KBM-7 (cell line): ENCODE results near the gene EYA3.
A peak's percentile ranks its signal among the peaks of the same experiment; 100 is the strongest.

Experiments used
- DNase-seq: peaks from one replicate; pipeline ENCODE4 v3.0.0-alpha.2; 2015
- in situ Hi-C: fragments of 300-500 bp; cut with MboI; formaldehyde crosslinking; loops from 2 replicates; pipeline ENCODE4 v1.14.3; 2020; ENCODE audit warnings: low sequenced_read_pairs, low pct_unique_long_range_greater_than_20kb, mixed read lengths

Gene EYA3

GRCh38 chr1:27959792-27960603 lies 128.4 kb downstream of the EYA3 start, which contains the start of gene XKR8:
Gene XKR8 (plus strand): TSS chr1:27959973. CDS start chr1:27960070, 97 bp downstream.
- DNase-seq: peak; percentile 94
- in situ Hi-C loops: no loop called here

- in situ Hi-C loops: no loop called here
- no peak for DNase-seq
Measured at GRCh38 chr1:27958513-27958912, 129.9 kb downstream of the EYA3 start.

DNA sequence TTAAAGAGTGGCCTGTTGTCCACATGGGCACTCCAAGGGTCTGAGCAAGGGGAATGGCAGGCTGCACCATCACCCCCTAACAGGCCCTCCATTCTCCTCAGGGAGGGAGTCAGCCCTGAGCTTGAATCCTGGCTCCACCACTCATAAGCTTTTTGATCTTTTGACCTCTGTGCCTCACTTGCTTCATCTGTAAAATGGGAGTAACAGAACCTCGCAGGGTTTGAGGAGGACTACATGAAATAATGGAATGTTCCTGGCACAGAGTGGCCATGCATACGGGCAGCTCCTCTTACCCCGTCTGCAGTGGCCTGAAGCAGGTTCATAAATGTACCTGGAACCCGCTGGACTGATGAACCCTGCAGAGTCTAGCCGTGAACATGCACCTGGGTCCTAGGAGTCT lies 130.8 kb downstream of the EYA3 start:
- in situ Hi-C loops: no loop called here
- DNase-seq: no peak

DNA sequence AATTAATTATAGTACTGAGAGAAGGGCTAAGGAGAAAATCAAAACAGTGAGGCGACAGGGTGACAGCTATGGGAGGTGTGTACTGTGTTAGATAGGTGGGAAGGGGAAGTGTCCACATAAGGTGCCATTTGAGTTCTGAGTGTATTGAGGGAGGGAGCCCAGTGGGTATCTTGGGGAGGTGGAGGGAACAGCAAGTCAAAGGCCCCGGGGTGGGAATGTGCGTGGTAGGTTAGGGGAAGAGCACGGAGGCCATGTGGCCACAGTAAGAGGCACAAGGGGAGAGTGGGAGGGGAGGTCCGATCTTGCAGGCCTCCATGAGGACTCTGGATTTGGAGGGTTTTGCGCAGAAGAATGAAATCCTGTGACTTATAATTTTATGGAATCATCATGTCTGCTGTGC lies 131.6 kb downstream of the EYA3 start:
- in situ Hi-C loops: no loop called here

GRCh38 chr1:27955076-27955475 lies 133.3 kb downstream of the EYA3 start:
- DNase-seq: no peak
- in situ Hi-C loops: no loop called here

More for the DNA sequence above, 131.6 kb downstream of the EYA3 start:
- DNase-seq: no peak

DNA sequence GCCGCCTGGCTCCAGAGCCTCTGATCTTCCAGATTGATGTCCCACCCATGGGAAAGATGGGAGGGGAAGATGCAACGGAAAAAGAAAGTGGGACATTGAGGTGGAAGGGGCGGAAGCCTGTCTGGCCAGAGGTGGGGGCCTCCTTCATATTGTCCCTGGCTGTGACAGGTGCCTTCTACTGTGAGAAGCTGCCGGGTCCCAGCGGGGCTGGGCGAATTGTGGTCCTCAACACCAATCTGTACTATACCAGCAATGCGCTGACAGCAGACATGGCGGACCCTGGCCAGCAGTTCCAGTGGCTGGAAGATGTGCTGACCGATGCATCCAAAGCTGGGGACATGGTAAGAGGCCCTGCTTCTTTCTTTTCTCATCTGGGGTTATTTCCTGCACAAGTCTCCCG lies 134.2 kb downstream of the EYA3 start:
- in situ Hi-C loops: no loop called here

DNA sequence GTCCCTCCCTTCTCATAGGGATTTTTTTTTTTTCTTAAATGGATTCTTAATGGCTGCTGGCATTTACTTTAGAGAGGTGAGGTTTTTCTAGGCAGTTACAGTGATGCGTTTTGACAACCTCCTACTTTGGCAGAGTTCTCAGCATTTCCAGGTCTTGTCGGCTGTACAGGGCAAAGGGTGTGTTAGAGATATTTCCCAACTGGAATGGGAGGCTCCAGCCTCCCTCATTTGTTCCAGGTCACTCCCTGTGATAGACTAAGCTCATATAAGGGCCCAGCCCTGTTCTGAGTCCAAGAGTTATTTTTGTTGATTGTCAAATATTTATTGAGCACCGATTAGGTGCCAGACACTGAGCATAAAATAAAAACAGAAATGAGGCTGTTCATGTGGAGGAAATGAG lies 136.3 kb downstream of the EYA3 start:
- in situ Hi-C loops: no loop called here
- DNase-seq: no peak

More for the DNA sequence above, 134.2 kb downstream of the EYA3 start:
- no peak for DNase-seq

- no peak for DNase-seq
- in situ Hi-C loops: no loop called here
Measured at GRCh38 chr1:27951396-27951795, 137.0 kb downstream of the EYA3 start.

- in situ Hi-C loops: no loop called here
- no peak for DNase-seq
Measured at GRCh38 chr1:27949027-27949426, 139.4 kb downstream of the EYA3 start.

DNA sequence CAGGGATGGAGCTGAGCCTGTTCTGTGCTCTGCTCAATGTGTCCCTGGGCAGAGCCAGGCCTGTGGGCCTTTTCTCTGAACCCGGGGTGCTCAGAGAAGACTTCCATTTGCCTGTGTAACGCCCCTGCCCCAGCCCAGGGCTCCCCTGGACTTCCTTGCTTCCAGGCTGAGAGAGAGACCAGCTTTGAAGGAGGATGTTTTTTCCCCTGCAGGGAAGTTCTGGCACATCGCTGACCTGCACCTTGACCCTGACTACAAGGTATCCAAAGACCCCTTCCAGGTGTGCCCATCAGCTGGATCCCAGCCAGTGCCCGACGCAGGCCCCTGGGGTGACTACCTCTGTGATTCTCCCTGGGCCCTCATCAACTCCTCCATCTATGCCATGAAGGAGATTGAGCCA lies 143.4 kb downstream of the EYA3 start:
- in situ Hi-C loops: no loop called here
- DNase-seq: no peak

DNA sequence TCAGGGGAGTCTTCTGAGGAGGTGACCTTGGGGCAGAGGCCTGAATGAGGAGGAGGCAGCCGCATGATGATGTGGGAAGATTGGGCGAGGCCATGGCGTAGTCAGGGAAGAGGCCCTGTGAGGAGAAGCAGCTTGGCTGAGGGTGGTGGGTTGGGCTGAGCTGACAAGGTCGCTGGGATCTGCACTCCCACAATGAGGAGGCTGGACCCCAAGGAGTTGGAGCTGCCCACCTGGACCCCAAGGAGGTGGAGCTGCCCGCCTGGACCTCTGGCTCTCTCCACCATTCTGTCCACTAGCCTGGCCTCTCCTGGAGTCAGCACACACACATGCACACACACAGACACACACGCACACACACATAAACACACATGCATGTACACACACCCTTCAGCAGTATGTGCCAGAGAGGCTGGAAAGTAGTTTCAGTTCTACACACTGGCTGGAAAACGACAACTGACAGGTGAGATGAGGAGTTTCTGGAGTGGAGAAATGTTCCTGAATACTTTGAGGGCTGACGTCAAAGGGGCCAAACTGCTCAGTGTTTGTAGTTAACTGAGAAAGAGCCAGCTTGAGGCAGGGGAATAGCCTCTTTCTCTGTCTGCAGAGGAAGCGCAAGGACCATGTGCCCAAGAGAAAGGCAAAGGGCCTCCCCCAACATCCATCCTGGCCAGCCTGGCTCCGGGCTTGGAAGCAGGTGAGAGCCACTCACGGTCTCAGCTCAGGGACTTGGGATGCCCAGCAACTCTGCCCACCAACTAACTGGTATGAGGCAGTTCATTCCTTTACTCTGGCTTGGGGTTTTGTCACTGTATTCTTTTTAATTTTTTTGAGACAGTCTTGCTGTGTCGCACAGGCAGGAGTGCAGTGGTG lies 146.5 kb downstream of the EYA3 start:
- DNase-seq: no peak
- in situ Hi-C loops: no loop called here

GRCh38 chr1:27940870-27941560 lies 147.4 kb downstream of the EYA3 start:
- DNase-seq: no peak
- in situ Hi-C loops: no loop called here

GRCh38 chr1:27940297-27940696 lies 148.1 kb downstream of the EYA3 start:
- in situ Hi-C loops: no loop called here
- DNase-seq: peak; percentile 76

- in situ Hi-C loops: no loop called here
- DNase-seq: no peak
Measured at GRCh38 chr1:27938488-27938887, 149.9 kb downstream of the EYA3 start.

GRCh38 chr1:27937524-27937836 lies 150.9 kb downstream of the EYA3 start:
- no peak for DNase-seq
- in situ Hi-C loops: no loop called here

DNA sequence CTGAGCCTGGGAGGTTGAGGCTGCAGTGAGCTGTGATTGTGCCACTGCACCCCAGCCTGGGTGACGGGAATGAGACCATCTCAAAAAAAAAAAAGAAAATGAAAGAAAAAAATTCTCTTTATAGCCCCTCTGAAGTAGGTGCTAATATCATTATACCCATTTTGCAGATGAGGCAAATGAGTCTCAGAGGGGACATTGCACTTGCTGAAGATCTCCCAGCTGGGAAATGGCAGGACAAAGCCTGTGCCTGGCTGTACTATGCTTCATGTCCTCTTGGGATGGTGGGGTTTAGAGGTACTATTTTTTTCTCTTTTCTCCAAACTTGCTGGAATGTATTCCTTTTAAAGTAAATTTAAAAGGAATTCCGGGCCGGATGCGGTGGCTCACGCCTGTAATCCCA lies 152.0 kb downstream of the EYA3 start:
- no peak for DNase-seq
- in situ Hi-C loops: no loop called here

DNA sequence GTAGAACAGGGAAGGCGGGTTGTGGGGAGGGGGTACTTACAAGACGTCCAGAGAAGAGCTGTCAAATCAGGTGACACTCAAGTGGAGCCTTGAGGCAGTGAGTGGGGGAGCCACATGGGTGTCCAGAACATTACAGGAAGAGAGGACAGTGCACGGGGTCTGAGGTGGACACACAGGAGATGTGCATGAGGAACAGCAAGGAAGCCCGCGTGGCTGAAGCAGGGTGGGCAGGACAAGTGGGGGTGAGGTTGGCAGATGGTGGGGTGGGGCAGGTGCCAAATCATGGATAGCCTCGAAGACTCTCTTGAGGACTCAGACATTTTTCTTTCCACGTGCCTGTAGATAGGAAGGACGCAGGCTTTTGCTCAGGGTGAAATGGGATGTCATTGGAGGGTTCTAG lies 152.7 kb downstream of the EYA3 start:
- in situ Hi-C loops: no loop called here
- no peak for DNase-seq

GRCh38 chr1:27934818-27935549 lies 153.4 kb downstream of the EYA3 start, which contains the start of gene SMPDL3B:
Gene SMPDL3B (plus strand): TSS chr1:27935000. CDS start chr1:27935184, 184 bp downstream.
- in situ Hi-C loops: no loop called here
- DNase-seq: peak; percentile 53

DNA sequence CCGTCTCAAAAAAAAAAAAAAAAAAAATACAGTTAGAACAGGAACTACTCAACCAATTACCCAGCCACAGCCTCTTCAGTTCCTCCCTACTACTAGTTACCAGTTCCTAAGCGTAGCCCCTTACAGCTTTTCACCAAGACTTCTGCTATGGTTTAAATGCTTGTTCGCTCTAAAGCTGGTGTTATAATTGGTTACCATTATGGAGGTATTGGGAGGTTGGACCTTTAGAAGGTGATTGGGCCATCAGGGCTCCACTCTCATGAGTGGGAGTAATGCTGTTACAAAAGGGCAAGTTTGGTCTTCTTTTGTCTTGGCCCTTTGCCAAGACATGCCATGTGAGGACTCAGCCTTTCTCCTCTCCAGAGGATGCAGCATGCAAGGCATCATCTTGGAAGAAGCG lies 156.7 kb downstream of the EYA3 start:
- peak; percentile 80 for DNase-seq
- in situ Hi-C loops: no loop called here
